Measurements from ENCODE around the gene PRPF19.

Gene PRPF19

DNA sequence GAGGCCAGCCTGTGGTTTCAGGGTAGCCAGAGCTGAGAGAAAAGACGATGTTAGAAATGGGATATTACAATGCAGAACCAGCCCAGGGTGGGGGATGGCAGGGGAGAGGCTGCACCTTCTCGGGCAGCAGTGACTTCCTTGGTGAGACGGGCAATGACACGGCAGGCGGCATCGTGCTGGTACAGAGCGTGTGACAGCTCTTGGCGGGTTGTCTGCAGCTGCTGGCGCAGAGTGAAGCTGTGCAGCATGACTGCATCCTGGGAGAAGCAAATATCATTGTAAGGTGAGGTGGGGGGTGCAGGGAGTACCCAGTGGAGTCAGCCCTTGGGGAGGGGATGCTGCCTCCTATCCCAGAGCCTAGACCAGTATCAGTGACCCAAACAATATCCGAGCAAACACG lies 3.8 kb downstream of the PRPF19 start:
- DNase-seq (ENCODE audit: low spot score): no peak
- TF ChIP-seq, protein P1, sequence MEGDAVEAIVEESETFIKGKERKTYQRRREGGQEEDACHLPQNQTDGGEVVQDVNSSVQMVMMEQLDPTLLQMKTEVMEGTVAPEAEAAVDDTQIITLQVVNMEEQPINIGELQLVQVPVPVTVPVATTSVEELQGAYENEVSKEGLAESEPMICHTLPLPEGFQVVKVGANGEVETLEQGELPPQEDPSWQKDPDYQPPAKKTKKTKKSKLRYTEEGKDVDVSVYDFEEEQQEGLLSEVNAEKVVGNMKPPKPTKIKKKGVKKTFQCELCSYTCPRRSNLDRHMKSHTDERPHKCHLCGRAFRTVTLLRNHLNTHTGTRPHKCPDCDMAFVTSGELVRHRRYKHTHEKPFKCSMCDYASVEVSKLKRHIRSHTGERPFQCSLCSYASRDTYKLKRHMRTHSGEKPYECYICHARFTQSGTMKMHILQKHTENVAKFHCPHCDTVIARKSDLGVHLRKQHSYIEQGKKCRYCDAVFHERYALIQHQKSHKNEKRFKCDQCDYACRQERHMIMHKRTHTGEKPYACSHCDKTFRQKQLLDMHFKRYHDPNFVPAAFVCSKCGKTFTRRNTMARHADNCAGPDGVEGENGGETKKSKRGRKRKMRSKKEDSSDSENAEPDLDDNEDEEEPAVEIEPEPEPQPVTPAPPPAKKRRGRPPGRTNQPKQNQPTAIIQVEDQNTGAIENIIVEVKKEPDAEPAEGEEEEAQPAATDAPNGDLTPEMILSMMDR (IDR thresholded peaks at IDR 0.05; ENCODE audit: extremely low read depth, missing control alignments): no peak

DNA sequence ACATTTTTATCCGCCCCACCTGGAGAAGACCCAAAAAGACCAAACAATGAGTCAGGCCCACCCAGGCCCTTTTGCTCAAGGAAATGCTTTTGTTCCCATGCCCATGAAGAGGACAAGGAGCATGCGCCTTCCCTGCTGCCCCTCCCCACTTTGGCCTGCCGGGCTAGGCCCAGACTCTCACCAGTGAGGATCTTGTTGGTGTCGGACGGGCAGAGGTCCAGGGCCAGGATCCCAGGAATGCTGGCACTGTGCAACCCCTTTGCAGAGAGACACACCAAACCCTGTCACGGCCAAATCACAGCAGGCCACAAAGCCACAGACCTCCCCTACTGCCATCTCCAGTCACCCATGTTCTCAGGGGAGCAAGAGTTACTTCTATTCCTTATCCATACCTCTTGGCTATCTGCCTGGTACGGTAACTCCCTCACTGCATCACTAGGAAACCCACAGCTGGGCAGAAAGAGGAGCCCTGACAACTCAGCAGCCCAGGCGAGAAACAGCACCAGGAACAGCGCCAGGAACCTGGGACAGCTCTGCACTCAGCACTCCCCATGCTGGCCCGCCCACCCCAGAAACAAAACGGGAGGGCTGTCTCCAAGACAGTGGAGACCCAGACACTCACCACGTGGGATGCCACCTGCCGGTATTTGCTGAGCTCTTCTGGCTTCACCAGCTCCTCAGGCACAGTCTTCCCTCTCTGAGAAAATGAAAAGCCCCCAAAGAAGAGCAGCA lies 5.5 kb downstream of the PRPF19 start:
- TF ChIP-seq, protein P1 (IDR thresholded peaks at IDR 0.05; ENCODE audit: extremely low read depth, missing control alignments): no peak

DNA sequence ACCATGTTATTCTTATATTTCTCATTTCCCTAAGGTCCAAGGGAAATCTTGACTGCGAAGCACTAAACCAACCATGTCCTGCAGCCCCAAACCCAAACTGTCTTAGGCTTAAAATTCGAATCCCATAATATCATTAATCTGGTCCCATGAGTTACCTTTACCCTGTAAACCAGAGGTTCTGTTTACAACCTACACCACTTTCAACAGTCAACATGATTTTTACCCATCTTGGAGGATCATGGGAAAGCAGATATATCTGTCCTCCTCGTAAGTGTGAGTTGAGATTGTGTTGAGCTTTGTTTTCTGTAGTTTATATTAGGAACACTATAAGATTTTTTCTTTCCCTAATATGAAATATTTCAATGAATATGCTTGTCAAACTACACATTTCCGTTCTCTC lies 6.4 kb downstream of the PRPF19 start:
- TF ChIP-seq, protein P1 (IDR thresholded peaks at IDR 0.05; ENCODE audit: extremely low read depth, missing control alignments): no peak

More for the DNA sequence above, 5.5 kb downstream of the PRPF19 start:
- no peak for DNase-seq (ENCODE audit: low spot score)

DNA sequence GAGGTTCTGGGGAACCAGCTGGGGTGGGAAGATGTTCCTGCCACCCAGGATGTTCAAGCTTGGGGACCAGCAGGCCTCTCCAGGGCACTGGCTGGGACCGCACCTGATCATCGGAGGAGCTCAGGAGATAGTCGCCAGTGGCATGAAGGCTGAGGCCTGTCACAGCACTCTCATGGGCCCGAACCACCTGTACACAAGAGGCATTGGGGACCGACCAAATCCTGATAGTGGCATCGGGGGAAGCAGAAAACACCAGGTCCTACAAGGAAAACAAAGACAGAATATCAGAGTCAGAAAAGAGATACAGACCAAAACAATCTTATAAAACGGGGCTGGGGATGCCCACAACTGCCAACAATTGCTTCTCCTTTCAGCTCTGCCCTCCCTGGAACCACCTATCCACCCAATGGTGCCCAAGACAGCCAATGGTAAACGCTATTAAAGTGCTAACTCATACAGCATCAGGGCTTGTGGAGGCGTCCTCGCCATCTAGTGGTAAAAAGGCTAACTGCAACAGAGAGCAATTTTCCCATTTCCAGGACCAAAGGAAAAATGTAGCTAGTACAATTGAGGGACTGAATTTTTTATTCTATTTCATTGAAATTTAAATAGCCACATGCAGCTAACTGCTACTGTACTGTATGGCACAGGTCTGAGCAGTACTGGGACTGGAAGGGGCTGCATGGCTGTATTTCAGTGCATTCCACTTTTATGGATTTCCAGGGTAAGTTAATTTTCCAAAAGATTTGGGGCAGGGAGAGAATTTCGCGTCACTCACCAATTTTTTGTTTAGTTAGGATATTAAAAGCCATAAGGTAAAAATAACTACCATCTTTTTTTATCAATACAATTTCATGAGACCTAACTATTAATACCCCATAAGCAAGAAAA lies 7.1 kb downstream of the PRPF19 start:
- TF ChIP-seq, protein P1 (IDR thresholded peaks at IDR 0.05; ENCODE audit: extremely low read depth, missing control alignments): peak; percentile 88
- DNase-seq (ENCODE audit: low spot score): no peak

More for the DNA sequence above, 6.4 kb downstream of the PRPF19 start:
- DNase-seq (ENCODE audit: low spot score): no peak

DNA sequence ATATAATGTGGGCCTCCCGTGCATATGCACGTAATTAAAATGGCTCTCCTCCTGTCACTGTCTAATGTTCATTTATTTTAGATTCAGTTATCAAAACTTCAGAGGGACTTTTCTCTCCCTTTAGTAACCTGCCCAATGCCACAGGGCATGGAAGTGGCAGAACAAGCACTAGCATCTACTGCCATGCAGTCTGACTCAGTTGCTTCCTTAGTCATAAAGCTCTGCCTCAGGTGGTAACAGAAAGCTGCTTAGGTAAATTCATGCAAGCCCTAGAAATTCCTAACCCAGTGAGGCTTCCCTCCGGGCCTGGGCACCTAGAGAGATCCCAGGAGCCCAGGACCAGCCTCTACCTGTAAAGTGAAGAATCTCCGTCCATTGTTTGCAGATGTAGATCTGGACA lies 8.9 kb downstream of the PRPF19 start:
- DNase-seq (ENCODE audit: low spot score): no peak
- TF ChIP-seq, protein P1 (IDR thresholded peaks at IDR 0.05; ENCODE audit: extremely low read depth, missing control alignments): no peak

DNA sequence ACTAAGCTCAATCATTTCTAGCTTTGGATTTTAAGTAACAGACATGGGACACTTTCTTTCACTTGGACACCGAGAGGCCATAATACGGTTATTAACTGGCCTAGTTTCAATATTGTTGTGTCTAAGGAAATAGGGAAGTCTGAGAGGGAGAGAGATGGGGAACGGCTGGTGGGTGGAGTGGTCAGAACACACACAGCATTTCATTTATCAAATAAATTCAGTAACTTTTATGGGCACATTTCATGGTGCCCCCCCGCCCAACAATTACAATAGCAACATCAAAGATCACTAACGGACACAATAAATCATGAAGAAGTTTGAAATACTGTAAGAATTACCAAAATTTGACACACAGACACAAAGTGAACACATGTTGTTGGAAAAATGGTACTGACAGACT lies 10.7 kb downstream of the PRPF19 start:
- TF ChIP-seq, protein P1 (IDR thresholded peaks at IDR 0.05; ENCODE audit: extremely low read depth, missing control alignments): no peak
- no peak for DNase-seq (ENCODE audit: low spot score)
